Measurements from ENCODE around the gene LAMA3.

The LAMA3 gene

GRCh38 chr18:23998018-23998417, 308.8 kb downstream of the LAMA3 start:
- DNase-seq (ENCODE audit: low read depth in 3 of 3): no peak

- no peak for DNase-seq (ENCODE audit: low read depth in 3 of 3)
These were observed 309.6 kb downstream of the LAMA3 start for GRCh38 chr18:23998820-23999219.

- DNase-seq (ENCODE audit: low read depth in 3 of 3): no peak
These were observed 311.6 kb downstream of the LAMA3 start for GRCh38 chr18:24000613-24001490.

DNA sequence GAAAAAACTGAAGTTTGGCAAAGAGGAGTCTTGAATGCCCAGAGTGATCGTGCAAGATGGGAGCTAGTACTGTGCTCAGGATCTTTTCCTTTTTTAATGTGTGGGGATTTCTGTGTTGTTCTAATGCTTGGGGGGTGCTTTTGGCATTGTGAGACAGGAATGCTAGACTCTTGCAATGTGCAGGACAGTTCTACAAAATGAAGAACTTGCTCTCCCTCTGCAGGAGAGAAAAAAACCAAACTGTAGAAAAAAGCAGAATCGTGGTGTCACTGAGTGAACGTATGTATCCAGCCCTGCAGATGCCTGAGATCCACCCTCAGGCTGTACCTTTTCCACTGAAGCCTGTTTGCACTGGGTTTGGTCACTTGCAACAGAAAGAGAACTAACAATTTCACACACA, 313.2 kb downstream of the LAMA3 start:
- no peak for DNase-seq (ENCODE audit: low read depth in 3 of 3)

- DNase-seq (ENCODE audit: low read depth in 3 of 3): no peak
These were observed 314.0 kb downstream of the LAMA3 start for GRCh38 chr18:24003288-24003687.

GRCh38 chr18:24003903-24004640, 314.8 kb downstream of the LAMA3 start:
- DNase-seq (ENCODE audit: low read depth in 3 of 3): no peak

Measured in stimulated activated CD4-positive, alpha-beta T cell treated with anti-CD3 and anti-CD28 coated beads, TNF-alpha, amount 100 ng/mL, for 48 hours (primary cell).